Endothelial cell of umbilical vein (primary cell): ENCODE results near the gene FBXL17. TPM values are rescaled to one million over a fixed set of nuclear protein-coding genes. Genes with fewer than 3 reads are reported as not detected.

Source experiments
- BruUV-seq: library from RNA; stranded (reverse); fragments of 400-500 nt; replicated peaks from 2 replicates; lab custom pipeline; 2021; lab: Mats Ljungman, UMichigan
- CTCF ChIA-PET: fragments of 300-600, 350-600 bp; sonication (Branson Sonifier 250); formaldehyde crosslinking; loops from one replicate; lab custom pipeline; 2021; ENCODE audit warnings: antibody characterized with exemption, inconsistent platforms; lab: Charles Lee
- POLR2A ChIA-PET: fragments of 300-600, 350-600 bp; sonication (Branson Sonifier 250); formaldehyde crosslinking; loops from one replicate; lab custom pipeline; 2021; ENCODE audit warnings: antibody characterized with exemption, inconsistent platforms; lab: Charles Lee
- DNase-seq: peaks from one replicate; pipeline ENCODE4 v3.0.0-alpha.2; 2011; ENCODE audit warnings: low read depth, low spot score
- FAIRE-seq: peaks from 2 replicates; lab custom pipeline; 2011; peaks lifted over from hg19 to GRCh38; lab: Jason Lieb, UNC
- H2AFZ ChIP-seq: 2 replicates; pipeline ENCODE4 v1.6.0; 2012; ENCODE audit warnings: low read depth, low read length, control low read depth, inconsistent platforms
- H3K27ac ChIP-seq: 2 replicates; pipeline ENCODE4 v1.5.1; 2011; ENCODE audit warnings: low read depth, mild to moderate bottlenecking, control low read depth, low read length, moderate library complexity; ENCODE audit not compliant: insufficient read depth
- H3K27me3 ChIP-seq, 2 experiments: 2 replicates each; pipeline versions ENCODE4 v1.6.0 to v1.6.1; 2011; ENCODE audit warnings: low read length in 2 of 2, mixed read lengths in 1 of 2; ENCODE audit not compliant: control insufficient read depth in 2 of 2, insufficient read depth in 2 of 2
- H3K36me3 ChIP-seq, 2 experiments: 2 replicates in 1 of 2; 3 replicates in 1 of 2; pipeline ENCODE4 v1.5.1; 2011; ENCODE audit warnings: low read length in 2 of 2, mild to moderate bottlenecking in 1 of 2, moderate library complexity in 1 of 2; ENCODE audit not compliant: control insufficient read depth in 2 of 2, insufficient read depth in 2 of 2; ENCODE audit errors: extremely low read depth in 1 of 2
- H3K4me1 ChIP-seq: 3 replicates; pipeline ENCODE4 v1.5.1; 2011; ENCODE audit warnings: mild to moderate bottlenecking, low read length; ENCODE audit not compliant: control insufficient read depth, insufficient read depth; ENCODE audit errors: extremely low read depth
- H3K4me2 ChIP-seq: 2 replicates; pipeline ENCODE4 v1.6.1; 2011; ENCODE audit warnings: low read length, control low read depth, mixed read lengths; ENCODE audit not compliant: insufficient read depth
- H3K4me3 ChIP-seq, 3 experiments: fragments of 200-600 bp in 1 of 3; sonication (generic), shearing (Covaris generic) in 1 of 3; replicated peaks in 1 of 3; 2 replicates each; pipeline ENCODE4 v1.5.1; 2011 to 2016; ENCODE audit warnings: control low read depth in 3 of 3, low read length in 3 of 3, mild to moderate bottlenecking in 2 of 3, inconsistent platforms in 1 of 3, low read depth in 1 of 3, moderate library complexity in 1 of 3; ENCODE audit not compliant: insufficient read depth in 1 of 3
- H3K79me2 ChIP-seq: 2 replicates; pipeline ENCODE4 v1.6.0; 2012; ENCODE audit warnings: low read length, inconsistent platforms; ENCODE audit not compliant: control insufficient read depth, insufficient read depth
- H3K9ac ChIP-seq: replicated peaks from 2 replicates; pipeline ENCODE3; 2011; ENCODE audit warnings: low read length, control low read depth; ENCODE audit not compliant: insufficient read depth; ENCODE audit errors: extremely low read depth
- H3K9me1 ChIP-seq: replicated peaks from 3 replicates; pipeline ENCODE4 v1.6.0; 2011; ENCODE audit warnings: mild to moderate bottlenecking, low read length; ENCODE audit not compliant: control insufficient read depth, insufficient read depth; ENCODE audit errors: extremely low read depth
- H3K9me3 ChIP-seq: replicated peaks from 2 replicates; pipeline ENCODE4 v1.5.1; 2012; ENCODE audit warnings: low read length, inconsistent platforms; ENCODE audit not compliant: control insufficient read depth, insufficient read depth
- H4K20me1 ChIP-seq: replicated peaks from 2 replicates; pipeline ENCODE3; 2011; ENCODE audit warnings: mild to moderate bottlenecking, low read length; ENCODE audit not compliant: control insufficient read depth, insufficient read depth; ENCODE audit errors: extremely low read depth
- EZH2 ChIP-seq: IDR thresholded peaks from 2 replicates; pipeline ENCODE4 v1.6.1; 2012; ENCODE audit warnings: borderline replicate concordance, low read depth, mild to moderate bottlenecking, moderate library complexity, low read length, inconsistent platforms; ENCODE audit not compliant: severe bottlenecking
- FOS ChIP-seq: IDR thresholded peaks from 2 replicates; pipeline ENCODE4 v1.6.1; 2011; ENCODE audit warnings: mild to moderate bottlenecking, low read length, moderate library complexity, borderline replicate concordance; ENCODE audit not compliant: insufficient read depth
- GATA2 ChIP-seq: IDR thresholded peaks from 2 replicates; pipeline ENCODE4 v1.7.0; 2011; ENCODE audit warnings: low read depth, mild to moderate bottlenecking, moderate library complexity, mixed read lengths, low read length; ENCODE audit not compliant: insufficient read length, insufficient read depth
- JUN ChIP-seq: IDR thresholded peaks from 2 replicates; pipeline ENCODE4 v1.6.1; 2011; ENCODE audit warnings: borderline replicate concordance, low read depth; ENCODE audit not compliant: insufficient read length, insufficient read depth
- MYC ChIP-seq: IDR thresholded peaks from one replicate; pipeline ENCODE4 v1.6.1; 2011; ENCODE audit warnings: mild to moderate bottlenecking, low read depth, low read length
- POLR2A ChIP-seq: IDR thresholded peaks from 2 replicates; pipeline ENCODE4 v1.6.1; 2012; ENCODE audit warnings: low read depth, mild to moderate bottlenecking, control low read depth, low read length
- POLR2AphosphoS5 ChIP-seq: IDR thresholded peaks from 2 replicates; pipeline ENCODE4 v1.6.1; 2012; ENCODE audit warnings: low read depth, mild to moderate bottlenecking, control low read depth, low read length, moderate library complexity; ENCODE audit not compliant: insufficient read depth
- dilution Hi-C: fragments of 300-500 bp; cut with MboI; formaldehyde crosslinking; loops from one replicate; pipeline ENCODE4 v1.15.0; 2019; ENCODE audit warnings: low sequenced_read_pairs; ENCODE audit not compliant: extremely low pct_ligation_motif_present
- intact Hi-C: fragments of 100-400 bp; cut with micrococcal nuclease; formaldehyde crosslinking; loops from one replicate; pipeline ENCODE4 v1.10.0; 2022
- polyA plus RNA-seq, 4 experiments: library from polyadenylated mRNA; depleted of rRNA in 3 of 4; stranded (reverse) in 3 of 4; unstranded in 1 of 4; fragments of >200 nt; gene quantifications; 2 replicates each; pipeline versions ENCODE4 v1.2.1 to v1.2.3, GENCODE V29; 2011 to 2012; ENCODE audit warnings: missing spikeins in 1 of 4
- total RNA-seq: library from RNA; stranded (reverse); gene quantifications from 2 replicates; pipeline ENCODE4 v1.2.3, GENCODE V29; 2021
- TF ChIP-seq, protein P1 (sequence below): IDR thresholded peaks from 2 replicates; pipeline ENCODE4 v1.6.1; 2011; ENCODE audit not compliant: insufficient read depth, insufficient read length
- TF ChIP-seq, protein P2 (sequence below), 2 donors: IDR thresholded peaks; 1 replicate in 1 of 2; 2 replicates in 1 of 2; pipeline ENCODE4 v1.5.1; 2011; ENCODE audit warnings: low read length in 2 of 2, mild to moderate bottlenecking in 2 of 2, moderate library complexity in 2 of 2, control low read depth in 1 of 2, inconsistent platforms in 1 of 2, low read depth in 1 of 2; ENCODE audit not compliant: insufficient read depth in 1 of 2; ENCODE audit errors: extremely low read depth in 1 of 2

FBXL17 gene
- total and polyA plus RNA-seq, 2 donors (not counting 3 experiments of a cell fraction or from before 2014, with no cell fraction given), result 2.7 to 8.8 TPM

DNA sequence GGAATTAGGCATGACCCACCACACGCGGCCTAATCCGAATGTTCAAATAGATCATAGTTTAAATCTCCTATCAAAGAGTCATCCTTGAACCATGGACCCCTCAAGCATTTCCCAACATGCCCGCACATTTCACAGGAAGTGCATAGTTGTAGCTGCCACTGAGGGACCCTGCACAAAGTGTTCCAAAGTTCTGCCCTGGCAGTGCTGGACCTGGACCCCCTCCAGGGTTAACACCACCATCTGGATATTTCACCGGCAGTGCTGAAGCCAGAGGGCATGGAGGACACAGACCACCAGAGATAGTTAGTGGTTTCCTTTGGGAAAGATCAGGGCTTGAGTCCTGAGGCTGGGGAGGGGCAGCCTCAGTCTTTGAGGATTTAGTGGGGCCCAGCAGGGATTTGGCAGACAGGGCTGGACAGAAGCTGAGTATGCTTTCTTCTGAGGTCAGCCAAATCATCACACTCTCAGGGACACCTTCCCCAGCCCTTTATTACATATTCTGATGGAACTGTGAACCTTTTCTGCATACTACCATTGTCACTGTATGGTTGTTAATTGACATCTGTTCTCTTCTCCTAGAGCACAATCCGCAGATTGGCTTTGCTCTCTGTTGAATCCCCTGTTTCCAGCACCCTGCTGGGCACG lies 567.6 kb downstream of the FBXL17 start:
- DNase-seq (no peak), FAIRE-seq (no peak)
- TF ChIP-seq EZH2, result no peak
- TF ChIP-seq, protein P1, sequence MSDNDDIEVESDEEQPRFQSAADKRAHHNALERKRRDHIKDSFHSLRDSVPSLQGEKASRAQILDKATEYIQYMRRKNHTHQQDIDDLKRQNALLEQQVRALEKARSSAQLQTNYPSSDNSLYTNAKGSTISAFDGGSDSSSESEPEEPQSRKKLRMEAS, result no peak
- no peak for TF ChIP-seq POLR2A
- no peak for TF ChIP-seq FOS
- TF ChIP-seq JUN, result no peak
- TF ChIP-seq MYC, result no peak
- H3K9me1 ChIP-seq, result no peaks in the 10 kb centered on the region
- intact Hi-C loops (no loop called here), dilution Hi-C loops (no loop called here)
- ChIA-PET POLR2A (no interaction called here), CTCF (no interaction called here)
- H3K4me1 ChIP-seq, result no peaks in the 10 kb centered on the region
- H3K4me3 ChIP-seq, result no peak overlapping the region
- H3K9ac ChIP-seq, result no peak overlapping the region
- H3K27me3 ChIP-seq, result no peaks in the 10 kb centered on the region
- no peaks in the 10 kb centered on the region for H3K9me3 ChIP-seq
- no TSS peak for BruUV-seq
- no peak overlapping the region for H3K27ac ChIP-seq
- no peak overlapping the region for H3K4me2 ChIP-seq
- H4K20me1 ChIP-seq, result no peaks in the 10 kb centered on the region
- no peak overlapping the region for H2AFZ ChIP-seq
- no peaks in the 10 kb centered on the region for H3K79me2 ChIP-seq
- no peaks in the 10 kb centered on the region for H3K36me3 ChIP-seq

DNA sequence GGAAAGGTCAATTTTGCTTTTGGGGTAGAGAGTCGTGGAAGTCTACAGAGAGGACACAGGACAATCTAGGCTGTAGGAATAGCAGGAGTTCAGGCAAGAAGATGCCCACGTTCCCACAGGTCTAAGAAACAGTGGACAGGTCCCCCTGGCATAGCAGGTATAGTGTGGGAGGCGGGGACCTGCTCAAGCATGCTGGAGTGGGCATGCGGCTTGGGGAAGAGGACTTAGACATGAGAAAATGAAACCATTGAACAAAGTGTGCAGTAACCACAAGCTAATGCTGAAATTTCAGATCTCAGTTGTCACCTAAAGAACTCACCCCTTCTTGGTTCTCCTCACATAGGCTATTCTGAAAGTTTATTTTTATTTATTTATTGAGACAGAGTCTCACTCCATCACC lies 568.3 kb downstream of the FBXL17 start:
- ChIA-PET POLR2A (no interaction called here), CTCF (no interaction called here)
- no peak overlapping the region for H3K4me3 ChIP-seq
- no peaks in the 10 kb centered on the region for H4K20me1 ChIP-seq
- no peak overlapping the region for H3K27ac ChIP-seq
- no peaks in the 10 kb centered on the region for H3K79me2 ChIP-seq
- FAIRE-seq (no peak), DNase-seq (no peak)
- TF ChIP-seq, protein P2, sequence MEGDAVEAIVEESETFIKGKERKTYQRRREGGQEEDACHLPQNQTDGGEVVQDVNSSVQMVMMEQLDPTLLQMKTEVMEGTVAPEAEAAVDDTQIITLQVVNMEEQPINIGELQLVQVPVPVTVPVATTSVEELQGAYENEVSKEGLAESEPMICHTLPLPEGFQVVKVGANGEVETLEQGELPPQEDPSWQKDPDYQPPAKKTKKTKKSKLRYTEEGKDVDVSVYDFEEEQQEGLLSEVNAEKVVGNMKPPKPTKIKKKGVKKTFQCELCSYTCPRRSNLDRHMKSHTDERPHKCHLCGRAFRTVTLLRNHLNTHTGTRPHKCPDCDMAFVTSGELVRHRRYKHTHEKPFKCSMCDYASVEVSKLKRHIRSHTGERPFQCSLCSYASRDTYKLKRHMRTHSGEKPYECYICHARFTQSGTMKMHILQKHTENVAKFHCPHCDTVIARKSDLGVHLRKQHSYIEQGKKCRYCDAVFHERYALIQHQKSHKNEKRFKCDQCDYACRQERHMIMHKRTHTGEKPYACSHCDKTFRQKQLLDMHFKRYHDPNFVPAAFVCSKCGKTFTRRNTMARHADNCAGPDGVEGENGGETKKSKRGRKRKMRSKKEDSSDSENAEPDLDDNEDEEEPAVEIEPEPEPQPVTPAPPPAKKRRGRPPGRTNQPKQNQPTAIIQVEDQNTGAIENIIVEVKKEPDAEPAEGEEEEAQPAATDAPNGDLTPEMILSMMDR (IDR thresholded peaks at IDR 0.05; ENCODE audit: extremely low read depth in 1 of 2, insufficient read depth in 1 of 2, low read depth in 1 of 2, low read length in 2 of 2), result no peak
- TF ChIP-seq EZH2 (no peak), GATA2 (no peak), POLR2AphosphoS5 (no peak), FOS (no peak), JUN (no peak), MYC (no peak), POLR2A (no peak)
- TF ChIP-seq, protein P1, result no peak
- intact Hi-C loops, result no loop called here
- H3K36me3 ChIP-seq, result no peaks in the 10 kb centered on the region
- dilution Hi-C loops, result no loop called here
- H3K27me3 ChIP-seq, result no peaks in the 10 kb centered on the region
- H3K4me2 ChIP-seq, result no peak overlapping the region
- no TSS peak for BruUV-seq
- no peaks in the 10 kb centered on the region for H3K4me1 ChIP-seq
- no peaks in the 10 kb centered on the region for H3K9me3 ChIP-seq
- no peak overlapping the region for H2AFZ ChIP-seq
- H3K9me1 ChIP-seq, result no peaks in the 10 kb centered on the region
- no peak overlapping the region for H3K9ac ChIP-seq
